Muscle layer of colon (tissue), 2 donors: ENCODE results near the gene KCNJ5.

ENCODE experiments used
- H3K27ac ChIP-seq: one replicate; pipeline ENCODE4 v1.7.0; 2013; ENCODE audit warnings: low read depth, mild to moderate bottlenecking, low read length, moderate library complexity
- H3K27me3 ChIP-seq, 2 donors: one replicate each; pipeline ENCODE4 v1.7.0; 2013; ENCODE audit warnings: low read length in 2 of 2, mild to moderate bottlenecking in 2 of 2; ENCODE audit not compliant: insufficient read depth in 2 of 2, control insufficient read depth in 1 of 2
- H3K36me3 ChIP-seq: one replicate; pipeline ENCODE4 v1.7.0; 2013; ENCODE audit warnings: mild to moderate bottlenecking, low read length; ENCODE audit not compliant: insufficient read depth
- H3K4me1 ChIP-seq: one replicate; pipeline ENCODE4 v1.7.0; 2013; ENCODE audit warnings: mild to moderate bottlenecking, low read length; ENCODE audit not compliant: insufficient read depth
- H3K4me3 ChIP-seq, 2 donors: one replicate each; pipeline ENCODE4 v1.7.0; 2013; ENCODE audit warnings: low read length in 2 of 2, low read depth in 1 of 2, mild to moderate bottlenecking in 1 of 2, moderate library complexity in 1 of 2
- H3K9ac ChIP-seq: one replicate; pipeline ENCODE4 v1.7.0; 2013; ENCODE audit warnings: low read length
- H3K9me3 ChIP-seq: one replicate; pipeline ENCODE4 v1.7.0; 2013; ENCODE audit warnings: mild to moderate bottlenecking, low read length
- donor health status: abdominal sarcoma.
- donor health status: Adenocarcinoma of cecum.

The KCNJ5 gene

DNA sequence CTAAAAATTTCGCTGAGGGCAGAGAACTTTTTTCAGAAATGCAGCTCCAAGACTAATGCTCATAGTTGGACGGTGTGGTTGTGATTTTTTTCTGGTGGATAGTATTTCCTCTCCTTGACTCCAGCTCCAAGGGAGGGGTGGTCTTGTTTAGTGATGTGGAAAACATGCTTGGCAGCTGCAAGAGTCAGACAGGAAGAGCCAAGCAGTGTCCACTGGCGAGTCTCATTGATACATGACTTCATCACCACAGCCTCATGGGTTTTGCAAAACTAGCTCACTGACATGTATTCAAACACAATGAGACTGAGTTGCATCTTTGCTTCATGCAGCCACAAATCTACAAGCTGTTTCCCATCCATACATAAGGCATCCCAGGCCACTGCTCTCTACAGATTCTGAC lies 16.7 kb upstream of the KCNJ5 start:
- Histone ChIP-seq H3K9ac (no peak overlapping the region), H3K36me3 (no peaks in the 10 kb centered on the region), H3K4me3 (no peak overlapping the region), H3K27me3 (no peaks in the 10 kb centered on the region), H3K9me3 (no peaks in the 10 kb centered on the region), H3K4me1 (no peaks in the 10 kb centered on the region), H3K27ac (no peak overlapping the region)

DNA sequence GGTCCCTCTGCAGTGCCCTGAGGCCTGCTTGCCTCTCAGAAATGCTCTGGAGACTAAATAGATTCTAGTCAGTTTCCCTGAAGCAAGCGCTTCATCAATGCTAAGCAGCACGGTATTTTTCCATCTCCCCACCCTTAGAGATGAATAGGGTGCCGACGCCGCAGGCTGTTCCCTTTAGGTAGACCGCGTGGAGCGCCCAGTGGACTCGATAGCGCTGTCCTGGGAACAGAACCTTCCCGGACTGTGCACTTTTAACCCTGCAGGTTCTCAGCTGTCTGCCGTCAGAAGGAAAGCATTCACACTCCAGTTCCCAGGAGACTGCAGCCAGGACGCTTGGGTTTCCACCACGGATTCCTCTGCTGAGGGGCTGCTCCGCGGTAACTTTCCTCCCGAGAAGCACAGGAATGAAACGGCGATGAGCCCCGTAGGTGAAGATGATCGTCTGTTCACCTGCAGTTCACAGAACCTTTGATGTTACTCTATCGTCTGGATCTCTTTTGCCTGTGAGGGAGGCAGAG lies 15.0 kb upstream of the KCNJ5 start:
- Histone ChIP-seq H3K27ac (no peak overlapping the region), H3K36me3 (no peaks in the 10 kb centered on the region), H3K9ac (no peak overlapping the region), H3K27me3 (no peaks in the 10 kb centered on the region), H3K4me1 (no peaks in the 10 kb centered on the region), H3K9me3 (no peaks in the 10 kb centered on the region), H3K4me3 (no peak overlapping the region)

DNA sequence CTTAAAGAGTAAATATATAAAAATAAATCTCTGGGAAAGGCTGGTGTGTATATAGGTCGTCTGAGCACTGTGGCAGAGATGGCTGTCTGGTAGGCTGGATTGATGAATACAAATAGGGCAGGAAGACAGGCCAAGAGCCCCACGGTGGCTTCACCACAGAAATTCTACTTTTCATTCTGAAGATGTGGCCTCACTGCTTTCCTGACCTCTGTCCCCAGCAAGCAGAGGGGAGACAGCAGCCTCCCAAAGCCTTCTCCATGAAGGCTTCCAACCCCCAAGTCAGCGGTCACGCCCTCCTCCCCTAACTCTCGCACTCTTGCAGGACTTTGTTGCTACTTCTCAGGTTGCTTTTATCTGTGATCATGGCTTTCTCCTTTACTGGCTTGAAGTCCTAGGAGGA lies 13.4 kb upstream of the KCNJ5 start:
- H3K27me3 ChIP-seq = no peaks in the 10 kb centered on the region
- no peak overlapping the region for H3K27ac ChIP-seq
- H3K4me3 ChIP-seq = no peak overlapping the region
- H3K4me1 ChIP-seq = no peaks in the 10 kb centered on the region
- no peaks in the 10 kb centered on the region for H3K36me3 ChIP-seq
- H3K9ac ChIP-seq = no peak overlapping the region
- H3K9me3 ChIP-seq = no peaks in the 10 kb centered on the region

DNA sequence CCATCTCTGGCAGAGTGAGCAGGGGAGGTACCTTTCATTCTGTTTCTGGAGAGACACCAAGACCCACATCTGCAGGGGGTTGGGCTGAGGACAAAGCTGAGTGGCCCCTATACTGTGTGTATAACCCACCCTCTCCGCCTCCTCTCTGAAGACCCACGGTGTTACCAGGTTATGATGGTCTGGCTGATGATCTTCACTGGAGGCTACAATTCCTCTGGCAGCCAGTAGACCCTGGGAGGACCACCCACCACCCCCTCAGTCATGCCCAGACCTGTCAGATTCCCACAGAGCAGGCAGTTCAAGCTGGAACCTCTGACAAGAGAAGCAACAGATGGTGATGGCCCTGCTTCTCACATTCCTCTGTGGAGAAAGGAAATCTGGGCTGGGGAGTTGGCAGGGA lies 12.7 kb upstream of the KCNJ5 start:
- Histone ChIP-seq H3K36me3 (no peaks in the 10 kb centered on the region), H3K4me1 (no peaks in the 10 kb centered on the region), H3K27ac (no peak overlapping the region), H3K9me3 (no peaks in the 10 kb centered on the region), H3K27me3 (no peaks in the 10 kb centered on the region), H3K9ac (no peak overlapping the region), H3K4me3 (no peak overlapping the region)

DNA sequence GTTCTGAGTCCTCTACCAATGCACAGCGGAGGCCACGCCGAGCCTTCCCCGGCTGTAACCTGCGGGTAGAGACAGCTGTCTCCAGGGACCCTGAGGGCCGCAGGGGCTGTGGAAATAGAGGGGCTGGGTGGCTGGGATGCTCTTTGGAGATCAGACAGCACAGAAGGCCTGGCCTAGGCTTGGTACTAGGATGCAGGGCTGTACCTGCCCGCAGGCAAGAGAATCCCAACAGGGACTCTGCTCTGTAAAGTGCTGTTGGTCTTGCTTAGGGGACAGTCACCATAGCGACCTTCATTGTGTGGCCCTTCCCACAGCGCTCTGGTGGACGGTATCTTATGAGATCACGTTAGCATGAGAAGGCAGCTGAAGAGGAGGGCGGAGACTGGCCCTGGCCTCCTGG lies 11.3 kb upstream of the KCNJ5 start:
- Histone ChIP-seq H3K27ac (no peak overlapping the region), H3K27me3 (no peaks in the 10 kb centered on the region), H3K36me3 (no peaks in the 10 kb centered on the region), H3K4me1 (no peaks in the 10 kb centered on the region), H3K4me3 (no peak overlapping the region), H3K9ac (no peak overlapping the region), H3K9me3 (no peaks in the 10 kb centered on the region)

DNA sequence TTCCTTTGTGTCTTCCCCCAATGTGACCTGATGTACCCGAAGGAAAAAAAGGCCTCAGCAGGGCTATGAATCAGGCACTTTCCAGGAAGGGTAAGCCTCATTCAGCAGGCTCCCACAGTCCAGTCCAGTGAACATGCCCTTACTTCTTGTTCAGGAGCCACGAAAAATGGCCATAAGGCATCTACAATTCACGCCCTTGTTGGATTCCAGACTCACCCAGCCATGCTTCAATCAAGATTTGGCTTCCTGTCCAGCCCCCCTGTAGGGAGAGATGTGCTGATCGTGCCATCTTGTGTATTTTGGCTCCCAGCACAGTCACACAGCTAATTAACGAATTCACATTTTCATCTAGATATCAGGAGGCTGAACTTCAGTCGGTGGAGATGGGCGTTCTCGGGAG lies 9.9 kb upstream of the KCNJ5 start:
- no peak overlapping the region for H3K9ac ChIP-seq
- no peaks in the 10 kb centered on the region for H3K27me3 ChIP-seq
- no peaks in the 10 kb centered on the region for H3K4me1 ChIP-seq
- no peaks in the 10 kb centered on the region for H3K36me3 ChIP-seq
- H3K9me3 ChIP-seq = no peaks in the 10 kb centered on the region
- no peak overlapping the region for H3K27ac ChIP-seq
- no peak overlapping the region for H3K4me3 ChIP-seq

DNA sequence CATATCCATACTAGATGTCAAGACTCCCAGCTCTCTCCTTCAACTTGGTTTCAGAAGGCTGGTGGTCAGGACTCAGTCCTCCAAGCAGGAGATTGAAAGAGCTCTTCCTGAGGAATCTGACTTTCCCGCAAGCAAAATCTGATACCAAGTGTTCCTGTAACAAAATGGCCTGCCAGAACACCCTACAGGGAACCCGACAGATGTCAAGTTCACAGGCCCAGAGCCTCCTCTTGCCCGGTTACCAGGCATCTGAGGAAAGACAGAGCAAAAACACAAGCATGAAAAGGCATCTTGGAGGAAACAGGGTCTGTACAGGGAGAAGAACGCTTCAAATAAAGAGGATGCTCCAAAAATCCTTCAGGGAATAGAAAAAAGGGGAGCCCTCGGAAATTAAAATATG lies 8.7 kb upstream of the KCNJ5 start:
- H3K27me3 ChIP-seq = no peaks in the 10 kb centered on the region
- H3K36me3 ChIP-seq = no peaks in the 10 kb centered on the region
- no peaks in the 10 kb centered on the region for H3K4me1 ChIP-seq
- H3K9ac ChIP-seq = no peak overlapping the region
- no peaks in the 10 kb centered on the region for H3K9me3 ChIP-seq
- no peak overlapping the region for H3K4me3 ChIP-seq
- no peak overlapping the region for H3K27ac ChIP-seq

DNA sequence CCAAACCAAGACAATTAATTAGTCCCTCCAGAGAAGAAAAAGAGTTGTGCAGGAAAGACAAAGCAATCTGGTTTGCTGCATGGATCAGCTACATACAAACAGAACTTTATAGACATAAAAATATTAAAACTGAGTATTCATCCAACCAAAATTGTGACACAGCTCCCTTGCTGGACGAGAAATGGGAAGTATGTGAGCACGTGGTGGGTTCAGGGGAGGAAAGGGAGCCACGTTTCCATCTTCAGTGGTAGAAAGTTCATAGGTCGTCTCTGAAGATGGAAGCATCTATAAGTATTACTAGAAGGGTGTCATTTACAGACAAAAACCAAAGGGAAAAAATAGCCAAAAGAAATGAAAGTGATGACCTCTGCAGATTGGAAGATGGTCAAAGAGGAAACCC lies 7.1 kb upstream of the KCNJ5 start:
- Histone ChIP-seq H3K9me3 (no peaks in the 10 kb centered on the region), H3K9ac (no peak overlapping the region), H3K27me3 (peaks cover 0 to under 1% of the 10 kb centered on the region in 2 donors)

DNA sequence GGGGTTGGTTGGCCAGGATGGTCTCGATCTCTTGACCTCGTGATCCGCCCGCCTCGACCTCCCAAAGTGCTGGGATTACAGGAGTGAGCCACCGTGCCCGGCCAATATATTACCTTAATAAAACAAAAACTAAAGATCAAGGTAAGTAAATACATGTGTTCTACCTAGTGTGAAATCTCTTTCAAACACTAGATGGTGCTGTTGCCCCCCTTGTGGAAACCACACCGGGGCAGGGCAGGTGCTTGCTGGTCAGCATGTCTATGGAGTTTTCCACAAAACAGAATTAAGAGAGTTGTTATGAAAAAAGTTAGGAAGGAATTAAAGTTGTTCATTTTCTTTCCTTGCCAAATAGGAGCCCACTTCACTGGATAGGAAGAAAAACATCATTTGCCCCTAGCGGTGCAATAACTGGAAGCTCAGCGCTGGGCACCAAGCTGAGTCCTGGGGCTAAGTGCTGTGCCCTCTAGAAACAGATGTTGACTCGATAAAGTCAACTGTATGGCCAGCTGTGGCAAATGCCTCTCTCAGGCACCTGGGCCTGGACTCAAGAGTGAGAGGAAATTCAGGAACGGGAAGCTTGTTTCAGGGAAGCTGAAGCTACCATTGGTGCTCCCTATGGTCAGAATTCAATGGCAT lies 6.3 kb upstream of the KCNJ5 start:
- peaks cover 6 to 7% of the 10 kb centered on the region in 2 donors for H3K27me3 ChIP-seq
- no peak overlapping the region for H3K9ac ChIP-seq
- no peaks in the 10 kb centered on the region for H3K36me3 ChIP-seq
- no peak overlapping the region for H3K4me3 ChIP-seq
- no peak overlapping the region for H3K27ac ChIP-seq
- H3K9me3 ChIP-seq = no peaks in the 10 kb centered on the region
- no peaks in the 10 kb centered on the region for H3K4me1 ChIP-seq

More for the DNA sequence above, 7.1 kb upstream of the KCNJ5 start:
- no peak overlapping the region for H3K27ac ChIP-seq
- no peak overlapping the region for H3K4me3 ChIP-seq
- no peaks in the 10 kb centered on the region for H3K36me3 ChIP-seq
- H3K4me1 ChIP-seq = no peaks in the 10 kb centered on the region

DNA sequence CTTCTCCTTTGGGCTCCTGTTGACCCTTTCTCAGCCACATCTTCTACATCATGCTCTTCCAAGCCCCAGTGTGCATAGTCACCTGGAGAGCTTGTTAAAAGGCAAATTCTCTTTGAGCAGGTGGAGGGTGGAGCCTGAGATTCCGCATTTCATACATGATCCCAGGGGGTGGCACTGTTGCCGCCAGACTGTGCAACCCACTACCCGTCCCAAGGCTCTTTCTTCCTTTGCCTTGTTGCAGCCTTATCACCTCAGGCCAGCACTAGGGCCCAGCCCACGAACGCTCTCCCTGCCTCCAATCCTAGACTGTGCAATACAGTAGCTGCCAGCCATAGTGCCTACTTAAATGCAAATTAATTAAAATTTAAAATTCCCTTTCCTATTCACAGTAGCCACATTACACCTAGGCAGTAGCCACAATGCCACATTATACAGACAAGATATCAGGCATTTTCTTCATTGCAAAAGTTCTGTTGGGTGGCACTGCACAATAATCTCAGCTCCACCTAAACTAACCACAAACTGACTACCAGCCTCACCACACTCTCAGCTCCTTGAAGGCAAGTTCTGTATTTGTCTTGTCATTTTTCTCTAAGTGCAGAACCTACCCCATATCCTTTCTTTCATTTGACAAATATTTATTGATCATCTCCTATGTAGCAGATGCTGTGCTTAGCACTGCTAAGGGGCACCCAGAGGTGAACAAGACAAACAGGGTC lies 4.6 kb upstream of the KCNJ5 start:
- Histone ChIP-seq H3K9ac (no peak overlapping the region), H3K9me3 (no peaks in the 10 kb centered on the region), H3K4me1 (peaks cover 5% of the 10 kb centered on the region), H3K36me3 (no peaks in the 10 kb centered on the region), H3K27me3 (peaks cover 11 to 20% of the 10 kb centered on the region in 2 donors), H3K4me3 (no peak overlapping the region), H3K27ac (no peak overlapping the region)

DNA sequence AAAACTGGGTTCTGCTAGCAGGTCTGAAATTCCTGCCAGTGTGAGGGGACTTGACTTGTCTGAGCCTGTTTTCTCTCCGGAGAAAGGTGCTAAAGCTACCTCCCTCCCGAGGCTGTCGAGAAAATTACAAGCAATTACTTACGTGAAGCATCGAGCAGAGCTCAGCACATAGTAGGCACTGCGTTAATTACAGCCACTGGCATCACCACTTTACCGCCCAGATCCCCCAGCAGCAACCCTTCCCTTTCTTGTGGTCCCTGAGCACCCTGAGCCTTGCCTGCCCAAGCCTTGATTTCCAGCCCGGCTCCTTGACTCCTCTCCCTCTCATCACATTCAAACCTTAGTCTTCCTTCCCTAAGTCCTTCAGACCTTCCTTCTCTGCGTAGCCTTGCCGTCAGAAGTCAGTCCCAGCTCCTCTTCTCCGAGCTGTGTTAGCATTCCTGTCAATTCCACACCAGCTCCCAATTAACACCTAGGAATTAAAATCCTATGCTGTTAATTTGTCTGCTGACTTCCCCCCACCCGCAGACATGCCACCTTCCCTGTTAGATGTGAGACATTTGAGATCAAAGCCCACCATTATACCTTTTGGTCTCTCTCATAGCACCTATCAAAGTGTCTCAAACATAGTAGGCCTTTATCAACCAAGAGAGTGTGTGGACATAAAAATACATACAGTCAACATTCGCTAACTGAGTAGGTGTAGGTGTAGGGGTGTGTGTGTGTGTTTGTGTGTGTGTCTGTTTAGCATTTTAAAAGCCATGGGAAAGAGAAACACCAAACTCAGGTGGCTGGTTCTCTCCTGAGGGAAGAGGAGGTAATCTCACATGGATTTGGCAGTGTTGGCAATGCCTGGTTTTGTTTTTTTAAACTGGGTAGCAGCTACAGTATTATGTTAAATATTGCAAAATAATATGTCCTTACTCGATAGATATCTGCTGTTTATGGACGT lies 2.8 kb upstream of the KCNJ5 start:
- no peak overlapping the region for H3K27ac ChIP-seq
- peaks cover 11 to 23% of the 10 kb centered on the region in 2 donors for H3K27me3 ChIP-seq
- H3K9ac ChIP-seq = no peak overlapping the region

More for the DNA sequence above, 2.8 kb upstream of the KCNJ5 start:
- no peaks in the 10 kb centered on the region for H3K9me3 ChIP-seq
- H3K4me3 ChIP-seq = no peak overlapping the region
- peaks cover 5% of the 10 kb centered on the region for H3K4me1 ChIP-seq
- no peaks in the 10 kb centered on the region for H3K36me3 ChIP-seq
